Brain pericyte (primary cell): ENCODE results near the gene LANCL2.

Source experiments
- DNase-seq: peaks from one replicate; pipeline ENCODE4 v3.0.0-alpha.2; 2012; ENCODE audit warnings: low read depth, low spot score

The LANCL2 gene

DNA sequence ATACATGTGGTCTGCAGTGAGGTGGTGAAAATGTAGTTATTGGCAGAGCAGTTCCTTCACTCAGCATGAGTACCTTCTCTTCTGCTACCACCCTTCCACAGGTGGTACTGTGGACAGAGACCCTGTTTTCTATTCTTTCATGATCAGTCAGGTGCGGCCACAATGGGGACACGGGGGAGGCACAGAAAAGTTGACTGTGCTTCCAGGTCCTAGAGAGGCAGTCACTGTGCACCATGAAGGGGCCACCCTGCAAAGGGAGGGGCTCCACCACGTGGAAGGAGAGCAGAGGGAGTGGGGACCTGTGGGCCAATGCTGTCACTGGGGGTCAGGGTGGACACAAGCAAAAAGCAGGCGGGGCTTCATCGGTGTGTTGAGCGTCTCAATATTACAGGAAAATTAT, 3.6 kb upstream of the LANCL2 start:
- no peak for DNase-seq

DNA sequence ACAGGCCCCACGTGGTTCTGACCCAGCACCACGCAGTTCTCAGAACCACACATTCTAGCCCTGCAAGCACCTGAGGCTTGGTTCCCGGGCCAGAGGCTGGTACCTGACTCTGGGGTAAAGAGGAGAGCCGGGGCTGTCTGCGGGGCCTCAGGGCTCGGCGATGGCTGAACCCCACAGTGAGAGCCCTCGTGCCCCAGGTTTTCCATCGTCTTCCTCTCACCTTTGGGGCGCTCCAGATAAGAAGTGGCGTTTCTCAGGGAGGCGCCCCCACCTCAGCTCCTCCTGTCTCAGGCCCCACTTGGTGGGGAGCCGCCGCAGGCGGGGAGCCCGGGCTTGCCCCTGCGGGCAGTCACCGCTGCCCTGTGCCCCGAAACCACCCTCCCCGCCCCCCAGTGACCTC, 2.2 kb upstream of the LANCL2 start:
- DNase-seq, result no peak

DNA sequence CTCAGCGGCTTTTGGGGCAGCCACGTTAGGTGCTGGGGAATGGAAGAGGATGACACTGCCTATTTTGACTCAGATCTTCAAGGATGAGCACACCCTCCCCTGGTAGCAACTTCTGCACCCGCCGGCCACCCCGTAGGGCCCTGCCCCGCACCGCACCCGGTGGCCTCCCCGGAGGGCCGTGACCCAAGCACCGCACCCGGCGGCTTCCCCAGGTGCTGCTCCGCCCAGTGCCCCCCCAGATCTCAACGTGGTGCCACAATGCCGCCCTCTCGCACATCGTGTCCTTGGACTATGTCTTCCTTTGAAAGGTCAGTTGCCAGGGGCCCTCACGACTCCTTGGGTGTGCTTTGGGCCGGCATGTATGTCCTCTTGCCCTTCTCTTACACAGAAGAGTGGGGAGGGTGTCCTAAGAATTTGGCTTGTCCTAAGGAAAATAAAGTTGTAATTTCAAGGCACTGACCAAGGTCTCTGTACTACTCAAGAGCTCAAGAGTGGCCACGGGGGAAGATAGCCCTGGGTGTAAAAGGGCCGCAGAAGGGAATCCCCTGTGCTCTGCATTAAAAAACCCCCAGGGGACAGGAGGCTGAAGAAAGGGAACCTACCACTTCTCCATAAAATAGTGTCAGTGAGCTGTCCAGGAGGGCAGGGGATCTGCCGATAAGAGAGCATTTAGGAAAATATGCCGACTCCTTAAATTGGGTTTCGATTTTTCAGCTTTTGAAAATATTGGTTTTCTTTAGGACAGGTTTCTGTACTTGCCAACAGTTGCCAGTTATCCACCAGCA, 1.6 kb upstream of the LANCL2 start:
- no peak for DNase-seq

DNA sequence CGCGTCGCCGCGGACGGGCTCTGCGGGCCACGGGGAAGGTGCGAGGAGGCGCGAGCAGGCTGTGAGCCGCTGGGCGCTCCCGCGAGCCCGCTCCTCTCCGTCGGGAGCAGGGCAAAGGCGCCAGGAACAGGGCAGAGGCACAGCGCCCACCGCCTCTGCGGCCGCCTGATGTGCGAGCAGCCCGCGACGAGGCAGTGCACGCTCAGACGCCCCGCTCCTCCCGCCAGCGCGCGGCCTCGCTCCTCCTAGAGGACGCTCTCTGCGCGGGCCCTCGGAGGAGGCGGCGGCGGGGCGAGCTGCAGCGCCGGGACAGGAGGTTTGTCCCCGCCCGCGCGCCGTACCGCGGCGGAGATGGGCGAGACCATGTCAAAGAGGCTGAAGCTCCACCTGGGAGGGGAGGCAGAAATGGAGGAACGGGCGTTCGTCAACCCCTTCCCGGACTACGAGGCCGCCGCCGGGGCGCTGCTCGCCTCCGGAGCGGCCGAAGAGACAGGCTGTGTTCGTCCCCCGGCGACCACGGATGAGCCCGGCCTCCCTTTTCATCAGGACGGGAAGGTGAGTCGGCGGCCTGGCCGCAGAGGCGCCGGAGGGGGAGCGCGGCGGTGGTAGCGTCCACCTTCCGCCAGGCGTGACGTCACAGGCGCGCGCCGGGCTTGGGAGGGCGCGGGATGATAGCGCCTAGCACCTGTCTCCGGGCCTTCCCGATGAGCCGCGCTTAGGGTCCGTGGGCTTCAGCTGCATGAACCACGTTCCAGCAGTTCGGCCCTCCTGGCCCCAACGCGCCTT, 731 bp downstream of the LANCL2 start:
- DNase-seq, result peak; percentile 91

GRCh38 chr7:55366461-55367070, 1.4 kb downstream of the LANCL2 start:
- no peak for DNase-seq

DNA sequence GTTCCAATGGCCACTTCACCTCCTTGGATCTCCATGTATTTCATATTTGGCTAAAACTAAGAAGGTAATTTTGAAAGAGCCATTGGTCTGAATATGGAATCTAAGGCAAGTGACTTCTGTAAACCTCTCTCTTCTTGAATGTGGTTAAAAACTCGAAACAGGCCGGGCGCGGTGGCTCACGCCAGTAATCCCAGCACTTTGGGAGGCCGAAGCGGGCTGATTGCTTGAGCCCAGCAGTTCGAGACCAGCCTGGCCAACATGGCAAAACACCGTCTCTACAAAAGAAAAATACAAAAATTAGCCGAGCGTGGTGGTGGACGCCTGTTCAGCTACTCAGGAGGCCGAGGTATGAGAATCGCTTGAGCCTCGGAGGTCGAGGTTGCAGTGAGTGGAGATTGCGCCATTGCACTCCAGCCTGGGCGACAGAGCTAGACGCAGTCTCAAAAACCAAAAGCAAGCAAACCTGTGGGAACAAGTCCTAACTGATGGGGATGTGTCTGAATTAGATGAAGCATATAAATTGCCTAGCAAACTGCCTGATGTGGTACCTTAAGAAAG, 2.2 kb downstream of the LANCL2 start:
- DNase-seq, result no peak

- DNase-seq, result peak; percentile 5
Measured at GRCh38 chr7:55369427-55370400, 4.6 kb downstream of the LANCL2 start.

GRCh38 chr7:55374213-55374612, 9.1 kb downstream of the LANCL2 start:
- DNase-seq, result no peak

DNA sequence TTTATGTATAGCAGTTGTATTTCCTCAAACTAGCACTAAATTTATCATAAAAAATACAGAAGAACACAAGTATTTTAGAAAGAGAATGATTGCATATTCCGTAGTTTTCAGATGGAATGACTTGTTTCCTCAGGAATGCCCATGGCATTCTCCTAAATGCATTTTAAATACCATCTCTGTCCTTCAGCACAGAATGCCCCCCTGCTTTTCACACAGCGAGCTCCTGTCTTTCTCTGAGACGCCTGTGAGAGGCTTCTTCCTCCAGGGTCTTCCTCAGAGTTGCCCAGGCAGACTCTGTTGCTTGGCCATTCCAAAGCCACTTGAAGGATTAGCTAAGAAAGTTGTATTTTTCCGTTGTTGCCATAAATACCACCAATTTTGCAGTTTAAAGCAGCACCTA, 10.1 kb downstream of the LANCL2 start:
- DNase-seq, result no peak

GRCh38 chr7:55377162-55377817, 12.2 kb downstream of the LANCL2 start:
- no peak for DNase-seq

DNA sequence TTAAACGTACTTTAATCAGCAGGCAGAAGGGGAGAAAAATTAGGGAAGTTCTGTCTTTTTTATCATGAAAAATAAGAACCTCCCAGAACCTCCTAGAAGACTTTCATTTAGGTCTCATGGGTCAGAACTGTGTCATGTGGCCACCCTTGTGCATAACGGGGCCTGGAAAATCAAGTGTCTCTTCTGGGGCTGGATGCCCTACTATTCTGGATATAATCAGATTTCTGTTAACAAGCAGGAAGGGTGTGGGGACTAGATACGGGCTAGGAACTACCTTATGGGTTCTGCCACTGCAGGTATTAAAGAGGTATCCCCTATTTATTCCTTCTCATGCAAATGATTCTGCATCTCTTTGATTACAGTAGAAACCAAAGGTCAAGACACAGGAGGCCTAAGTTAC, 14.1 kb downstream of the LANCL2 start:
- no peak for DNase-seq

DNA sequence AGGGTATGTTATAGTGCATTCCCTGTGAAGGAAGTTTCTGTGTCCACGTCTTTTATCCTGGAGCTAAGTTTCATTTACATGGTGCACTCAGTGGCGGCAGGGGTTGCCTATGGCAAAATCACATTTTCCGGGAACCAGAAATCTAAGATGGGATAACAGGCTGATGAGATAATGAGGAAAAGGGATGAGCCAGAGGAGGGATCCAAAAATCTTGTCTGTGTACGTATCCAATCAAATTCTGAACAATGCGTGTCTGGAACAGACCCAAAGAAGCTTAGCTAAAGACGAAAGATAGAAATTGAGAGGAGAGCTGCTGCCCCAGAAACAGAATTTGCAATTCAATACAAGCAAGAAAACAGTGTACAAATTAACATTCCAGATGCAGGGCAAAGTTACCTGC, 16.1 kb downstream of the LANCL2 start:
- no peak for DNase-seq

DNA sequence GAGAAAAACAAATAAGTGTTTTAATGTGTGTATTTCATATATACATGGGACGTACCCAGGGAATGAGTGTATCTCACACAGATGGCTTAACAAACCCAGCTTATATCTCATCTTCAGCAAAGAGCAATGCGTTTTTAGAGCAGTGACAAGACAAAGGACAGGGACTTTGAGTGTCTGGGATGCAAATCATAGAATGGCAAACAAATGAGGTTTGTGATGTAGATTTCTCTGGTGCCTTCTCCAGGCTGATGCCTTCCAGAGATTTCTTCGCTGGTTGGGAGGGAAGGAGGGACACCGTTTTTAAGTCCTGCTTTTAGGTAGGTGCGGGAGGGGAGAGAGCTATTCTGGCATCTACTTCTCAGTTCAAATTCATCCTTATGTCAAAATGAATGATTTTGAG, 16.6 kb downstream of the LANCL2 start:
- no peak for DNase-seq

GRCh38 chr7:55382251-55382650, 17.1 kb downstream of the LANCL2 start:
- no peak for DNase-seq

DNA sequence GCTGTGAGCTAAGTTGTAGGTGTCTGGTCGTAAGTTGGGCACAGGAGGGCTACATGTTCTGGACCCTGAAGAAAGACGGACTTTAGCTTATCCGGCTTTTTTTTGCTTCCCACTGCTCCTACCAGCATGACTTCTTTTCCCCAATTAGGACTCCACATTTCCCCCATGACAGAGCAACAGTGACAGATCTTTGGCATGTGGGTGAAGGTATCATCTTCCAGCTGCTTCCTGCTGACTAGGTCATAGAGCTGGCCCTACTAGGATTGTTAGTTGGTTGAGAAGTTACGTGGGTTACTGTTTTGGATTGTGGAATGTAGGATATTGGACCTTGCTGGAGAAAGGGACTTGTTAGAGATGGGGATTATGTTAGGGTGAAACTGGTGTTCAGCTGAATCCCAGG, 21.4 kb downstream of the LANCL2 start:
- DNase-seq, result no peak

- DNase-seq, result no peak
Measured at GRCh38 chr7:55387062-55387965, 22.2 kb downstream of the LANCL2 start.

GRCh38 chr7:55396233-55396785, 31.2 kb downstream of the LANCL2 start:
- no peak for DNase-seq

DNA sequence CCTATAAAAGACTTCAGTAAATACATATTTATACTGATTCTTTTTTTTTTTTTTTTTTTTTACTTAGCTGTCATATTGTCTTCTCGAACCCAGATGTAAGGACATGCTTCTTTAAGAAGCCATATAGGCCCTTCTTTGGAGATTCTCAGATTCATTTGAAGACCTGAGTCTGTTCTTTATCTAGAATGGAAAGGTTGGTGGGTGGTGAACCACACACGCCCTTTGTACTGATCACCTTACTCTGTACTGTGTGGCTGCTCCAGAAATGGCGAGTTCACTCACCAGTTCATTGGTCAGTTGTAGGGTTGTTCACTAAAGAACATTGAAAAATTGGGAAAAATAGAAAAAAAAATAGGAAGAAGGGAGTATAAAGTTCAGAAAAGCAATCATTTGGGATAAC, 32.5 kb downstream of the LANCL2 start:
- no peak for DNase-seq

GRCh38 chr7:55400191-55400590, 35.1 kb downstream of the LANCL2 start:
- no peak for DNase-seq
